ENCODE measurements around the gene IFT52. TPM values are rescaled to one million over a fixed set of nuclear protein-coding genes. Genes with fewer than 3 reads are reported as not detected.
A peak's percentile ranks its signal among the peaks of the same experiment; 100 is the strongest.

Gene IFT52
- total and polyA plus RNA-seq, 2 donors: 22.3 to 34.8 TPM

DNA sequence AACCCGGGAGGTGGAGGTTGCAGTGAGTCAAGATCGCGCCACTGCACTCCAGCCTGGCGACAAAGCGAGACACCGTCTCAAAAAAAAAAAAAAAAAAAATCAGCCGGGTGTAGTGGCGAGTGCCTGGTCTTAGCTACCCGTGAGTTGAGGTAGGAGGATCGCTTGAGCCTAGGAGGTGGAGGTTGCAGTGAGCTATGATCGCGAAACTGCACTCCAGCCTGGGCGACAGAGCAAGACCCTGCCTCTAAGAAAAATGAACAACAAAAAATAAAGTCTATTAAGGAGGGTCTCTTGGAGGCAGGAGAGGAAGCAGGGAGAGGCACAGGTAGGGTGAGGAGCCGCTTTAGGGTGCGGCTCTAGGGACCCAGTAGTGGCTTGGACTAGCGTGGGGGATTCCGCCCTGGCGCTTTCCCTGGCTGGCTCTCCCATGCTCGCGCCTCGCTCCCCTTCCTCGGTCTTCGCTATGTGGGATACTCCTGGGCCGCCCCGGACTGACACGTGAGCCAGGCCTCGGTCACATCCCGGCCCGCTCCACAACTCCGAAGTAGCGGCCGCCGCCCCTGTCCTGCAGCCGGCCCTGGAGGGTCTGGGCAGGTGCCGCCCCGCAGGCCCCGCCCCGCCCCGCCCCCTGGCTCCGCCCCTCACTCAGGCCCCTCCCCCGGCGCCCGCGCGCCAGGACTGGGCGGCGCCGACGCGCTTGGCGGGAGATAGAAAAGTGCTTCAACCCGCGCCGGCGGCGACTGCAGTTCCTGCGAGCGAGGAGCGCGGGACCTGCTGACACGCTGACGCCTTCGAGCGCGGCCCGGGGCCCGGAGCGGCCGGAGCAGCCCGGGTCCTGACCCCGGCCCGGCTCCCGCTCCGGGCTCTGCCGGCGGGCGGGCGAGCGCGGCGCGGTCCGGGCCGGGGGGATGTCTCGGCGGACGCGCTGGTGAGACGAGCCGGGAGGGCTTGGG, 75.9 kb downstream of the IFT52 start, which contains the start of gene MYBL2:
Gene MYBL2, plus strand, starts transcription at position 739 of the 953 bp plus-strand sequence. Its CDS starts 170 bp downstream, at position 909.
- peak in 6 of 9 donors; percentile 47 to 78 (median 59) for DNase-seq (ENCODE audit: low read depth in 6 of 9, low spot score in 9 of 9)
- Histone ChIP-seq H3K27ac (ENCODE audit: low read depth in 1 of 2, low read length in 1 of 2) (no peak within 1 kb of the TSS), H3K27me3 (ENCODE audit: control insufficient read depth in 2 of 2, insufficient read depth in 1 of 2, low read length in 1 of 2) (peaks cover 9 to 28% of the 10 kb centered on the region in 2 donors), H3K36me3 (ENCODE audit: control insufficient read depth in 2 of 2, insufficient read depth in 2 of 2, low read length in 1 of 2) (peaks cover 0 to 4% of the 10 kb centered on the region in 2 donors), H3K4me1 (ENCODE audit: control insufficient read depth in 2 of 2, insufficient read depth in 2 of 2, low read length in 2 of 2) (peaks cover 8 to 10% of the 10 kb centered on the region in 2 donors), H3K9me3 (ENCODE audit: control insufficient read depth in 2 of 2, insufficient read depth in 1 of 2, low read length in 1 of 2) (no peaks in the 10 kb centered on the region), H3K4me3 (ENCODE audit: low read length in 2 of 2) (peak within 1 kb of the TSS; percentile 45 to 55)
- 10% methylated on average over 90 of the region's 90 CpGs for WGBS

DNA sequence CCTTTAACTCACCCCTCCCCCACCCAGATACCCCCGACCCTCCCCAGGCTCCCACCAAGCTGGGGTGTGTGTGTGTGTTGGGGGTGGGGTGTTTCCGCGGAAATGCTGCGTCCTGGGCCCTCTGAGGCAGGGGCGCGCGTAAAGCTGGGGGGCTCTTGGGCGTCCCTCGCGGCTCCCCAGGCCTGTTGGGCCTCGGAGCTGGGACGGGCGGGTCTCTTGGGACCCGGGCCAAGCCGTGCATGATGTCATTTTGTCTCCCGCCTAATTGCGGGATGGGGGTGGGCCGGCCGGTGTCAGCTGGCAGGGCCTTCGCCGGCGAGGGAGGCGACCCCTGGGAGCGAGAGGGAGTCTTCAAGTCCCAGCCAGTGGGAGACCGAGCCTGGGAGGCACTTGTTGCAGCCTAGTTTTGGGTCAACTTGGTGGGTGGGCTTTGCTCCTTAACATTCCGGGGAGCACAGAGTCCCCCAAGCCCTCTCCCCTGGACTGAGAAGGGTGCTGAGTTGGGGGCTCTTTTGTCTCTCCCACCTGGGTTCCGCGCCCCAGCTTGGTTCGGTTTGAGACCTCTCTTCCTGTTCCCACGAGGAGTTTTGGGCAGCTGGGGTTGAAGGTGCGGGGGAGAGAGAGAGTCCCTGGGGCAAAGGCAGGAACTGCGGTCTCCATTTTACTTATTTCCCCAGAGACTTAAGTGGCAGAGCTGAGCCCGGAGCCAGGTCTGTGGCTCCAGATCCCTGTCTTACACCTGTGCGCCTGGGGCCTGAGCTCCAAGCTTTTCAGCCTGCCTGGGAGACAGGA, 76.8 kb downstream of the IFT52 start:
- DNase-seq (ENCODE audit: low read depth in 6 of 9, low spot score in 9 of 9): peak in 2 of 9 donors; percentile 16 to 28
- H3K9me3 ChIP-seq (ENCODE audit: control insufficient read depth in 2 of 2, insufficient read depth in 1 of 2, low read length in 1 of 2): no peaks in the 10 kb centered on the region
- peaks cover 9 to 28% of the 10 kb centered on the region in 2 donors for H3K27me3 ChIP-seq (ENCODE audit: control insufficient read depth in 2 of 2, insufficient read depth in 1 of 2, low read length in 1 of 2)
- H3K27ac ChIP-seq (ENCODE audit: low read depth in 1 of 2, low read length in 1 of 2): no peak overlapping the region
- peak overlapping the region; percentile 45 to 55 for H3K4me3 ChIP-seq (ENCODE audit: low read length in 2 of 2)
- H3K36me3 ChIP-seq (ENCODE audit: control insufficient read depth in 2 of 2, insufficient read depth in 2 of 2, low read length in 1 of 2): peaks cover 0 to 4% of the 10 kb centered on the region in 2 donors
- H3K4me1 ChIP-seq (ENCODE audit: control insufficient read depth in 2 of 2, insufficient read depth in 2 of 2, low read length in 2 of 2): peaks cover 8 to 10% of the 10 kb centered on the region in 2 donors
- 9% methylated on average over 34 of the region's 34 CpGs for WGBS

DNA sequence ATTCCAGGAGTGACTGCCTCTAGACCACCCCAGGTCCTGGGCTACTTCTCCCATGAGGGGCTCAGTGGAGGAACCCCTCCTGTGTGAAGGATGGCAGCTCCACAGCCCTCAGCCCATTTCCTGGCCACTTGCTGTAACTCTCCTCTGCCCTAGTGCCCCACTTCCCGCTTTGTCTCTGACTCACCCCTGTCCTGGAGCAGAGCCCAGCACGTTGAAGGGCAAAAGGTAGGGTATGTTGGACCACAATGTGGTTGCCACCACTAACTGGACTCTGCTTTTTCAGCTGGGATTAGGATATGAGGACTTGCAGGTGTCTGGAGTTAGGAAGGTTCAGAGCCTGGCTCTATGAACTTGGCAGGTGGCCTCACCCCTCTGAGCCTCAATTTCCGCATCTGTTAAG, 78.6 kb downstream of the IFT52 start:
- WGBS: 98% methylated on average over 3 of the region's 3 CpGs
- H3K27me3 ChIP-seq (ENCODE audit: control insufficient read depth in 2 of 2, insufficient read depth in 1 of 2, low read length in 1 of 2): peaks cover 9 to 28% of the 10 kb centered on the region in 2 donors

DNA sequence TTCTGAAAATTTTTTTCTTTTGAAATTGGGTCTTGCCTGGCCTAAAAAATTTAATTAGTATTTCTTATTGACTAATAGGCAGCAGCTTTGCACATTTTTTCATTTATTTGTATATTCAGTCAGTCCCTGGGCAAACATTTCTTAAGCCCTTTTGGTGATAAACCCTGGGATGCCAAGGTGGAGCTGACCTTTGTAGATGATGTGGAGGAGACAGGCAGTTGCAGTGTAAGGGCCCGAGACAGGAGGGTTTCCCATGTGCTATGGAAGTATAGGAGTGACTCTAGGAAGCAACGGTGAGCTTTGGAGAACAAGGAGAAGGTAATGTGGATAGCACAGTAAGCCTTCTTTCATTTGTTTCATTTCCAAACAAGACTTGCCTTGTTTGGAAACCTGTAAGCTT, 79.7 kb downstream of the IFT52 start:
- H3K9me3 ChIP-seq (ENCODE audit: control insufficient read depth in 2 of 2, insufficient read depth in 1 of 2, low read length in 1 of 2): no peaks in the 10 kb centered on the region
- 98% methylated on average over 2 of the region's 2 CpGs for WGBS
- H3K4me3 ChIP-seq (ENCODE audit: low read length in 2 of 2): no peak overlapping the region
- no peak overlapping the region for H3K27ac ChIP-seq (ENCODE audit: low read depth in 1 of 2, low read length in 1 of 2)
- no peak for DNase-seq (ENCODE audit: low read depth in 6 of 9, low spot score in 9 of 9)
- H3K27me3 ChIP-seq (ENCODE audit: control insufficient read depth in 2 of 2, insufficient read depth in 1 of 2, low read length in 1 of 2): peaks cover 5 to 20% of the 10 kb centered on the region in 2 donors
- peaks cover 0 to 10% of the 10 kb centered on the region in 2 donors for H3K36me3 ChIP-seq (ENCODE audit: control insufficient read depth in 2 of 2, insufficient read depth in 2 of 2, low read length in 1 of 2)
- H3K4me1 ChIP-seq (ENCODE audit: control insufficient read depth in 2 of 2, insufficient read depth in 2 of 2, low read length in 2 of 2): peaks cover 8 to 10% of the 10 kb centered on the region in 2 donors

More for the DNA sequence above, 78.6 kb downstream of the IFT52 start:
- DNase-seq (ENCODE audit: low read depth in 6 of 9, low spot score in 9 of 9): no peak
- H3K9me3 ChIP-seq (ENCODE audit: control insufficient read depth in 2 of 2, insufficient read depth in 1 of 2, low read length in 1 of 2): no peaks in the 10 kb centered on the region
- H3K4me1 ChIP-seq (ENCODE audit: control insufficient read depth in 2 of 2, insufficient read depth in 2 of 2, low read length in 2 of 2): peaks cover 8 to 10% of the 10 kb centered on the region in 2 donors
- H3K4me3 ChIP-seq (ENCODE audit: low read length in 2 of 2): no peak overlapping the region
- H3K27ac ChIP-seq (ENCODE audit: low read depth in 1 of 2, low read length in 1 of 2): no peak overlapping the region
- H3K36me3 ChIP-seq (ENCODE audit: control insufficient read depth in 2 of 2, insufficient read depth in 2 of 2, low read length in 1 of 2): peaks cover 0 to 10% of the 10 kb centered on the region in 2 donors

DNA sequence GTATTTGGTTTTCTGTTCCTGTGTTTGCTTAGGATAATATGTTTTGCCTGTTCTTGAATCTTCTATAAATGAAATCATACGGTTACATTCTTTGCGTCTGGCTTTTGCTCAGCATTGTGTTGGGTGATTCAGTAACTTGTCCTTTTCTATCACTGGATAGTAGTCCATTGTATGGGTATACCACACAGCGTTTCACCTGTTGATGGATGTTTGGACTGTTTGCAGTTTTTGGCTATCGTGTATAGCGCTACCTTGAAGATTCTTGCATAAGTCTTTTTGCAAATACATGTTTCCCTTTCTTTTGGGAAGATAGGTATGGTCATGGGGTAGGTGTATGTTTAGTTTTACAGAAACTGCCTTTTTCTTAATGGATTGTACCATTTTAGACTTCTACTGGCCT, 85.6 kb downstream of the IFT52 start:
- H3K27me3 ChIP-seq (ENCODE audit: control insufficient read depth in 2 of 2, insufficient read depth in 1 of 2, low read length in 1 of 2): no peaks in the 10 kb centered on the region
- no peak for DNase-seq (ENCODE audit: low read depth in 6 of 9, low spot score in 9 of 9)
- peaks cover 0 to 12% of the 10 kb centered on the region in 2 donors for H3K36me3 ChIP-seq (ENCODE audit: control insufficient read depth in 2 of 2, insufficient read depth in 2 of 2, low read length in 1 of 2)
- H3K4me1 ChIP-seq (ENCODE audit: control insufficient read depth in 2 of 2, insufficient read depth in 2 of 2, low read length in 2 of 2): peaks cover 0 to 4% of the 10 kb centered on the region in 2 donors
- WGBS: 97% methylated on average over 5 of the region's 5 CpGs
- H3K4me3 ChIP-seq (ENCODE audit: low read length in 2 of 2): no peak overlapping the region
- no peak overlapping the region for H3K27ac ChIP-seq (ENCODE audit: low read depth in 1 of 2, low read length in 1 of 2)
- H3K9me3 ChIP-seq (ENCODE audit: control insufficient read depth in 2 of 2, insufficient read depth in 1 of 2, low read length in 1 of 2): no peaks in the 10 kb centered on the region

- no peak overlapping the region for H3K4me3 ChIP-seq (ENCODE audit: low read length in 2 of 2)
Observed at GRCh38 chr20:43680981-43681380, 90.2 kb downstream of the IFT52 start.

DNA sequence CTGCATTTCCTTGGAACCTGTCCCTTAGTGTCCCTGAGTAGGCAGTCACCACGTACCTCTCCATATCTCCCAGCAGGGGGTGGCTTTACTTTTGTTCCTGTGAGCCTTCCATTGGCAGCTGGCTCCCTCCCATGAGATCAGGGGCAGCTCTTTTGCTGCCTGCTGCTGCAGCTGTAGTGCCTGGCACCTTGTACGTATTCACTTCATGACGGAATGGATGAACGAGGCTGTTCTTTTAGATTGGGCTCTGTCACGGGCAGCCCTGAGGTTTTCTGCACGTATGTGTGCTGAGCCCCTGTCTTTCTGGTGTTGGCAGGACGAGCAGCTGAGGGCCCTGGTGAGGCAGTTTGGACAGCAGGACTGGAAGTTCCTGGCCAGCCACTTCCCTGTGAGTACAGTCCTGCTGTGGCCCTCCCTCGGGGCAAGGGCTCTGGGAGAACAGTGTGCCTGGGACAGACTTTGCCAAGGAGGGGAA, 90.8 kb downstream of the IFT52 start:
- Histone ChIP-seq H3K4me3 (ENCODE audit: low read length in 2 of 2) (no peak overlapping the region), H3K36me3 (ENCODE audit: control insufficient read depth in 2 of 2, insufficient read depth in 2 of 2, low read length in 1 of 2) (peaks cover 10 to 16% of the 10 kb centered on the region in 2 donors), H3K27me3 (ENCODE audit: control insufficient read depth in 2 of 2, insufficient read depth in 1 of 2, low read length in 1 of 2) (no peaks in the 10 kb centered on the region), H3K4me1 (ENCODE audit: control insufficient read depth in 2 of 2, insufficient read depth in 2 of 2, low read length in 2 of 2) (peaks cover 0 to 19% of the 10 kb centered on the region in 2 donors), H3K9me3 (ENCODE audit: control insufficient read depth in 2 of 2, insufficient read depth in 1 of 2, low read length in 1 of 2) (no peaks in the 10 kb centered on the region), H3K27ac (ENCODE audit: low read depth in 1 of 2, low read length in 1 of 2) (peak overlapping the region; percentile 70 to 94)
- 93% methylated on average over 8 of the region's 8 CpGs for WGBS
- DNase-seq (ENCODE audit: low read depth in 6 of 9, low spot score in 9 of 9): peak in 2 of 9 donors; percentile 33 to 63

More at GRCh38 chr20:43680981-43681380, 90.2 kb downstream of the IFT52 start:
- DNase-seq (ENCODE audit: low read depth in 6 of 9, low spot score in 9 of 9): no peak
- Histone ChIP-seq H3K9me3 (ENCODE audit: control insufficient read depth in 2 of 2, insufficient read depth in 1 of 2, low read length in 1 of 2) (no peaks in the 10 kb centered on the region), H3K27ac (ENCODE audit: low read depth in 1 of 2, low read length in 1 of 2) (peak overlapping the region in 1 of 2 donors; percentile 94), H3K36me3 (ENCODE audit: control insufficient read depth in 2 of 2, insufficient read depth in 2 of 2, low read length in 1 of 2) (peaks cover 11 to 12% of the 10 kb centered on the region in 2 donors), H3K27me3 (ENCODE audit: control insufficient read depth in 2 of 2, insufficient read depth in 1 of 2, low read length in 1 of 2) (no peaks in the 10 kb centered on the region), H3K4me1 (ENCODE audit: control insufficient read depth in 2 of 2, insufficient read depth in 2 of 2, low read length in 2 of 2) (peaks cover 0 to 19% of the 10 kb centered on the region in 2 donors)
- WGBS: 97% methylated on average over 7 of the region's 7 CpGs

- Histone ChIP-seq H3K27me3 (ENCODE audit: control insufficient read depth in 2 of 2, insufficient read depth in 1 of 2, low read length in 1 of 2) (no peaks in the 10 kb centered on the region), H3K9me3 (ENCODE audit: control insufficient read depth in 2 of 2, insufficient read depth in 1 of 2, low read length in 1 of 2) (no peaks in the 10 kb centered on the region), H3K4me3 (ENCODE audit: low read length in 2 of 2) (no peak overlapping the region), H3K27ac (ENCODE audit: low read depth in 1 of 2, low read length in 1 of 2) (peak overlapping the region; percentile 70 to 94), H3K4me1 (ENCODE audit: control insufficient read depth in 2 of 2, insufficient read depth in 2 of 2, low read length in 2 of 2) (peaks cover 0 to 19% of the 10 kb centered on the region in 2 donors), H3K36me3 (ENCODE audit: control insufficient read depth in 2 of 2, insufficient read depth in 2 of 2, low read length in 1 of 2) (peaks cover 12 to 20% of the 10 kb centered on the region in 2 donors)
- 11% methylated on average over 2 of the region's 2 CpGs for WGBS
- peak in 6 of 9 donors; percentile 32 to 83 (median 60) for DNase-seq (ENCODE audit: low read depth in 6 of 9, low spot score in 9 of 9)
Observed at GRCh38 chr20:43681991-43682410, 91.3 kb downstream of the IFT52 start.
